ENCODE results near the gene TMEM183A.

Gene TMEM183A

DNA sequence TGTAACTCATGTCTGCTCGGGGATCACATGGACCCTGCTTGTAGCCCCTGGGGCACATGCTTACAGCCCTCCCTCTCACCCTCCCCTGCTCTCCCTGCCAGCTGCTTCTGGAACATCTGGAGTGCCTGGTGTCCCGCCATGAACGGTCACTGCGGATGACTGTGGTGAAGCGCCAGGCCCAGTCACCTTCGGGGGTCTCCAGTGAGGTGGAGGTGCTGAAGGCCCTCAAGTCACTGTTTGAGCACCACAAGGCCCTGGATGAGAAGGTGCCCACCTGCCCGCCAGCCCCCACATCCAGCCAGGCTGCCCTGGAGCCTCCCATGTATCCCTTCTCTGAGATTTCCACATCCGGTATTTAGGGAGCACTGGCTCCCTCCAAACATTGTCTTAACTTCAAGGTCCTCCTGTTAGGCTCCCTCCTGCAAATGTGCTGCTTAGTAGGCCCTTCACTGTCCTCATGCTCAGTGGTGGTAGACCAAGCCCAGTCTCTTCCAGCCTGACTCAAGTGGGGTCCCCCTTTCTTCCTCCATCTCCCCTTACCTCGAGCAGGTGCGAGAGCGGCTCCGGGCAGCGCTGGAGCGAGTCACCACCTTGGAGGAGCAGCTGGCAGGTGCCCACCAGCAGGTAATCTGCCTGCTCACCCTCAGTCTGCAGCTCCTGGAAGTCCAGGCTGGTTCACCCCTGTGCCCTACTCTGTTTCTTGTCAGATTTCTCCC lies 36.8 kb downstream of the TMEM183A start:
- Histone ChIP-seq H3K36me3 (ENCODE audit: control insufficient read depth in 1 of 2, insufficient read depth in 2 of 2, low read length in 2 of 2) (no peaks in the 10 kb centered on the region), H2AFZ (ENCODE audit: insufficient read depth, low read length, poor library complexity) (no peak overlapping the region), H4K12ac (ENCODE audit: low read depth, low read length) (no peak overlapping the region), H2AK5ac (ENCODE audit: low read length) (no peak overlapping the region), H3K9ac (ENCODE audit: low read length) (no peak overlapping the region), H3K18ac (ENCODE audit: low read length) (no peak overlapping the region), H4K91ac (ENCODE audit: low read depth, low read length) (no peak overlapping the region), H3K9me3 (ENCODE audit: insufficient read depth, low read depth, low read length) (no peaks in the 10 kb centered on the region), H4K8ac (ENCODE audit: low read depth, low read length) (no peak overlapping the region), H3K4me1 (ENCODE audit: control insufficient read depth in 1 of 2, insufficient read depth in 2 of 2, low read length in 2 of 2) (no peaks in the 10 kb centered on the region), H3K14ac (ENCODE audit: low read length) (no peak overlapping the region), H3K79me1 (ENCODE audit: low read length) (no peaks in the 10 kb centered on the region), H3K23ac (ENCODE audit: low read length) (no peak overlapping the region), H2BK5ac (ENCODE audit: low read depth, low read length, poor library complexity) (no peak overlapping the region), H3K27ac (ENCODE audit: low read depth, low read length) (no peak overlapping the region), H2BK12ac (ENCODE audit: low read length) (no peak overlapping the region), H2BK120ac (ENCODE audit: insufficient read depth, low read length, poor library complexity) (no peak overlapping the region), H3K4me3 (ENCODE audit: low read depth, low read length) (no peak overlapping the region), H3K79me2 (ENCODE audit: control insufficient read depth, insufficient read depth, low read length, poor library complexity) (no peaks in the 10 kb centered on the region), H3K27me3 (ENCODE audit: insufficient read depth, low read length) (no peaks in the 10 kb centered on the region), H3K4me2 (ENCODE audit: low read length) (no peak overlapping the region), H3K4ac (ENCODE audit: low read depth, low read length) (no peak overlapping the region)
- no peak for DNase-seq
- WGBS (ENCODE audit: extremely low coverage, insufficient coverage, insufficient read length), result no CpG with 5 or more reads among the region's 14 CpGs

DNA sequence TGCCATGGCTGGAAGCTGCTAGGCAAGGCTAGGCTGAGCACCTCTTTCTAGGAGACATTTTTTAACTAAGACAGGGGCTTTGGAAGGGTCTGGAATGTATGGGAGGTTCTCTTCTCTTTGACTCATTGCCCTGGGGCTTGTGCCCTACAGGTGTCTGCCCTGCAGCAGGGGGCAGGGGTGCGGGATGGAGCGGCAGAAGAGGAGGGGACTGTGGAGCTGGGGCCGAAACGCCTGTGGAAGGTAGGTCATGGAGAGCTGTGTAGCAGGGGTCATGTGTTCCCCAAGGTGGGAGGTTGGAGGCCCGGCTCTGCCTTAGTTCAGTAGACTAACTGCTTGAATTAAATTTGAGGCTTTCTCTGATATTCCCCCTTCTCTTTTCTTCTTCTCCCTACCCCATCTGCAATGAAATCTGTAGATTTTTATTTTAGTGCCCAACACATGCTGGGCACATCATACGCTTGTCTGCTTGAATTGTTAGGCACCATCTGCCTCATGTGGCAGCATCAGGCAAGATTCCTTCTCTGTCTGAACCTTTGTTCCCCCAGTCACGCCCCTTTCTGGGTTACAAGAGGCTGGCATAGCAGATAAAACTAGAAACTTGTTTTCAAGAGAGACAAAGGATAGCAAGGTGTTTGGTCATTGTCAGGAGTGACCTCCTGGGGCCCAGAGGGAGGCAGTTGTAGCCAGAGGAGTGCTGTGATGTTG lies 37.5 kb downstream of the TMEM183A start:
- Histone ChIP-seq H3K23ac (ENCODE audit: low read length) (no peak overlapping the region), H3K27me3 (ENCODE audit: insufficient read depth, low read length) (no peaks in the 10 kb centered on the region), H3K79me2 (ENCODE audit: control insufficient read depth, insufficient read depth, low read length, poor library complexity) (no peaks in the 10 kb centered on the region), H4K12ac (ENCODE audit: low read depth, low read length) (no peak overlapping the region), H4K91ac (ENCODE audit: low read depth, low read length) (no peak overlapping the region), H4K8ac (ENCODE audit: low read depth, low read length) (no peak overlapping the region), H2AK5ac (ENCODE audit: low read length) (no peak overlapping the region), H2BK120ac (ENCODE audit: insufficient read depth, low read length, poor library complexity) (no peak overlapping the region), H3K79me1 (ENCODE audit: low read length) (no peaks in the 10 kb centered on the region), H3K14ac (ENCODE audit: low read length) (no peak overlapping the region), H3K4ac (ENCODE audit: low read depth, low read length) (no peak overlapping the region), H3K27ac (ENCODE audit: low read depth, low read length) (no peak overlapping the region), H3K9ac (ENCODE audit: low read length) (no peak overlapping the region), H3K18ac (ENCODE audit: low read length) (no peak overlapping the region), H2BK5ac (ENCODE audit: low read depth, low read length, poor library complexity) (no peak overlapping the region), H3K4me1 (ENCODE audit: control insufficient read depth in 1 of 2, insufficient read depth in 2 of 2, low read length in 2 of 2) (no peaks in the 10 kb centered on the region), H3K4me3 (ENCODE audit: low read depth, low read length) (no peak overlapping the region), H2AFZ (ENCODE audit: insufficient read depth, low read length, poor library complexity) (no peak overlapping the region), H3K4me2 (ENCODE audit: low read length) (no peak overlapping the region), H3K9me3 (ENCODE audit: insufficient read depth, low read depth, low read length) (no peaks in the 10 kb centered on the region), H2BK12ac (ENCODE audit: low read length) (no peak overlapping the region), H3K36me3 (ENCODE audit: control insufficient read depth in 1 of 2, insufficient read depth in 2 of 2, low read length in 2 of 2) (no peaks in the 10 kb centered on the region)
- no CpG with 5 or more reads among the region's 7 CpGs for WGBS (ENCODE audit: extremely low coverage, insufficient coverage, insufficient read length)
- peak; percentile 17 to 55 for DNase-seq

DNA sequence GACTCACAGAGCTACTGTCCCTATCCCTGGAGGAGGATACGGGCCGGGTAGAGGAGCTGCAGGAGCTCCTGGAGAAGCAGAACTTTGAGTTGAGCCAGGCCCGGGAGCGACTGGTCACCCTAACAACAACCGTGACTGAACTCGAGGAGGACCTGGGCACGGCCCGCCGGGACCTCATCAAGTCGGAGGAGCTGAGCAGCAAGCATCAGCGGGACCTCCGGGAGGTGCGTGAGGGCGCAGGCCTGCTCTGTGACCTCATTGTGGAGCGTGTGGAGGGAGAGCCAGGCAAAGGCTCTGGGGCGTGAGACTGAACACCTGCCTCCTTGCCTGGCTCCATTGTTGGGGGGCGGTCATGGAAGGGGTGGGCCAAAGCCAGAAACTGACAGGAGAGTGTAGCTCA lies 38.2 kb downstream of the TMEM183A start:
- no peak for DNase-seq
- H3K9ac ChIP-seq (ENCODE audit: low read length), result no peak overlapping the region
- H2BK5ac ChIP-seq (ENCODE audit: low read depth, low read length, poor library complexity), result no peak overlapping the region
- H3K18ac ChIP-seq (ENCODE audit: low read length), result no peak overlapping the region
- no peak overlapping the region for H2BK120ac ChIP-seq (ENCODE audit: insufficient read depth, low read length, poor library complexity)
- H3K4ac ChIP-seq (ENCODE audit: low read depth, low read length), result no peak overlapping the region
- H4K12ac ChIP-seq (ENCODE audit: low read depth, low read length), result no peak overlapping the region
- no peak overlapping the region for H3K4me3 ChIP-seq (ENCODE audit: low read depth, low read length)
- no peak overlapping the region for H3K27ac ChIP-seq (ENCODE audit: low read depth, low read length)
- no peaks in the 10 kb centered on the region for H3K9me3 ChIP-seq (ENCODE audit: insufficient read depth, low read depth, low read length)
- H4K91ac ChIP-seq (ENCODE audit: low read depth, low read length), result no peak overlapping the region
- no peak overlapping the region for H4K8ac ChIP-seq (ENCODE audit: low read depth, low read length)
- no peak overlapping the region for H2BK12ac ChIP-seq (ENCODE audit: low read length)
- H3K36me3 ChIP-seq (ENCODE audit: control insufficient read depth in 1 of 2, insufficient read depth in 2 of 2, low read length in 2 of 2), result no peaks in the 10 kb centered on the region
- H3K23ac ChIP-seq (ENCODE audit: low read length), result no peak overlapping the region
- no peak overlapping the region for H2AK5ac ChIP-seq (ENCODE audit: low read length)
- H2AFZ ChIP-seq (ENCODE audit: insufficient read depth, low read length, poor library complexity), result no peak overlapping the region
- no peaks in the 10 kb centered on the region for H3K79me2 ChIP-seq (ENCODE audit: control insufficient read depth, insufficient read depth, low read length, poor library complexity)
- H3K79me1 ChIP-seq (ENCODE audit: low read length), result no peaks in the 10 kb centered on the region
- WGBS (ENCODE audit: extremely low coverage, insufficient coverage, insufficient read length), result no CpG with 5 or more reads among the region's 17 CpGs
- no peaks in the 10 kb centered on the region for H3K4me1 ChIP-seq (ENCODE audit: control insufficient read depth in 1 of 2, insufficient read depth in 2 of 2, low read length in 2 of 2)
- H3K14ac ChIP-seq (ENCODE audit: low read length), result no peak overlapping the region
- H3K27me3 ChIP-seq (ENCODE audit: insufficient read depth, low read length), result no peaks in the 10 kb centered on the region
- no peak overlapping the region for H3K4me2 ChIP-seq (ENCODE audit: low read length)

GRCh38 chr1:203045821-203046594 lies 38.8 kb downstream of the TMEM183A start:
- Histone ChIP-seq H3K9me3 (ENCODE audit: insufficient read depth, low read depth, low read length) (no peaks in the 10 kb centered on the region), H2BK5ac (ENCODE audit: low read depth, low read length, poor library complexity) (no peak overlapping the region), H3K18ac (ENCODE audit: low read length) (no peak overlapping the region), H3K4me2 (ENCODE audit: low read length) (no peak overlapping the region), H3K36me3 (ENCODE audit: control insufficient read depth in 1 of 2, insufficient read depth in 2 of 2, low read length in 2 of 2) (no peaks in the 10 kb centered on the region), H3K79me2 (ENCODE audit: control insufficient read depth, insufficient read depth, low read length, poor library complexity) (no peaks in the 10 kb centered on the region), H3K4me3 (ENCODE audit: low read depth, low read length) (no peak overlapping the region), H3K79me1 (ENCODE audit: low read length) (no peaks in the 10 kb centered on the region), H3K4ac (ENCODE audit: low read depth, low read length) (no peak overlapping the region), H3K23ac (ENCODE audit: low read length) (no peak overlapping the region), H3K9ac (ENCODE audit: low read length) (no peak overlapping the region), H2AFZ (ENCODE audit: insufficient read depth, low read length, poor library complexity) (no peak overlapping the region), H2AK5ac (ENCODE audit: low read length) (no peak overlapping the region), H3K14ac (ENCODE audit: low read length) (no peak overlapping the region), H3K4me1 (ENCODE audit: control insufficient read depth in 1 of 2, insufficient read depth in 2 of 2, low read length in 2 of 2) (no peaks in the 10 kb centered on the region), H4K91ac (ENCODE audit: low read depth, low read length) (no peak overlapping the region), H4K8ac (ENCODE audit: low read depth, low read length) (no peak overlapping the region), H2BK12ac (ENCODE audit: low read length) (no peak overlapping the region), H2BK120ac (ENCODE audit: insufficient read depth, low read length, poor library complexity) (no peak overlapping the region), H3K27me3 (ENCODE audit: insufficient read depth, low read length) (no peaks in the 10 kb centered on the region), H4K12ac (ENCODE audit: low read depth, low read length) (no peak overlapping the region), H3K27ac (ENCODE audit: low read depth, low read length) (no peak overlapping the region)
- WGBS (ENCODE audit: extremely low coverage, insufficient coverage, insufficient read length), result no CpG with 5 or more reads among the region's 16 CpGs
- no peak for DNase-seq
